ENCODE measurements around the gene CD82.

CD82 gene

DNA sequence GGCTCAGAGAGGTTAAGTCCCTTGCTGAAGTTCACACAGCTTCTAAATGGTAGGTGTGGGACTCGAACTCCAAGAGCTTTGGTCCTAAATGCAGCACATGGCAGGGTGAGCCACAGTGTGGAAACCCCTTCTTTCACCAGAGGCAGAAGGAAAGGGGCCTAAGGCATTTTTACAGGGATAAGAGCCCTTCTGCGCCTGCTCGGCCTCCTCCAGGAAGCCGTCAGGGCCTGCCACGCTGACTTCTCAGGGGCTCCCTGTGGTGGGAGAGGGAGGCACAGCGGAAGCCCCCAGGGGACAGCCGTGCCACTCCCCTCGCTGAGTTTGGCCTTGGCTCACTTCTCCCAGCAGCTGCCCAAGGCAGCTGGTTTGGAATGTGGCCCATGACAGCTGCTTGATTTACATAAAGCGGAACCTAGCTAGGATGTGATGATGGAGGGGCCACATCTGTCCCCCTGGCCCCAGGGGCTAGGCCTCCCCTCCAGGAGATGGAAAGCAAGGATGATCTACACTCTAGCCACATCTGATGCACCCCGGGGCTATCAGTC lies 35.4 kb downstream of the CD82 start:
- no peak for DNase-seq (ENCODE audit: low read depth in 3 of 3)

DNA sequence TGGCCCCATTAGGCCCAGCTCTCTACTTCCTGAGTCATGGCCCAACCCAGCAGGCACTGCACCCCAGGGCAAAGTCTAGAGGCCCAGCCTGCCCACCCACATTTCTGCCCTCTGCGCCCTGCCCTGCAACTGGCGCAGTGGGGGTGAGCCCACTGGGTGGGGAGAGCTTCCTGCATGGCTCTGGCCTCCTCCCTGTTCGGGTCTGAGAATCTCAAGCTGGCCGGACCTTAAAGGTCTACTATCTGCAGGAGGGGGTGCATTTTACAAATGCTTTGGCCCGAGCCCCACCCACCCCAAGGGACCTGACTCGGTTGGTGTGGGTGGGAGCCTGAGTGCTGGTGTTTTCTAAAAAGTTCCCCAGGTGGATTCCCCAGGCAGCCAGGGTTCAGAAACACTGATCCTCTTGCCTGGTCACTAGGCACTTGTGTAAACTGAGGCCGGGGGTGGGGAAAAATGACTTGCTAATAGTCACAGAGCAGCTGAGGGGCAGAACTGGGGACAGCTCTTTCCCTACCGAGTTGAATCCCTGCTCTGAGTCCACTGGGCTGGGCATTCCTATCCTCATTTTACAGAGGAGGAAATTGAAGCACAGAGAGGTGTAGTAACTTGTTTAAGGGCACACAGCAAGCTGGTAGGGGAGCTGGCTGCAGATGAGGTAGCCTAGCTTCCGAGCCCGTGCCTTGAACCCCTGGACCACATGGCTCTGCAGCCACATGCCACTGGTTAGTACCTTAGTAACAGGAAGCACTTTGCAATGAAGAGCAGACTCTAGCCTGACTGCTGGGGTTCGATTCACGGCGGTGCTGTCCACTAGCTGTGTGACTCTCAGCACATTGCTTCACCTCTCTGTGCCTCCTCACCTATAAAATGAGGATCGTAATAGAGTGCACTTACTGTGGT lies 36.3 kb downstream of the CD82 start:
- peak in 1 of 3 experiments; percentile 30 for DNase-seq (ENCODE audit: low read depth in 3 of 3)

DNA sequence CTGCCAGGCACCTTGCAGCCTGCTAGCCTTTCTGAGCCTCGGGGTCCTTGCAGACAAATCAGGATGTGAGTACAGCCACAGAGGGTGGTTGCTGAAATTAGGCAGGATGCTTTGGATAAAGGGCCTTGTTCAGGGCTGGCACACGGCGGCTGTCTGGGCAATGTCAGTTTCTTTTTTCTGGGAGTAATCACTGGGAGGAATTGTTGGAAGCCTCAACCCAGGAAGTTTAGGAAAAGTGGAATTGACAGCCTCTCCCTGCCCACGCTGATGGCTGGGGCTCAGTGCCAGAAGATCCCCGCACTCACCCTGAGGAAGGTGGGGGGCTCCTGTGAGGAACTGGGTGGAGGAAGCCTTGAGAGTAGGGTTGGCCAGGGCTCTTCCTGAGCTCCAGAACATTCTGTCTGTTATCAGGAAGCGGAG lies 37.4 kb downstream of the CD82 start:
- DNase-seq (ENCODE audit: low read depth in 3 of 3), result no peak

DNA sequence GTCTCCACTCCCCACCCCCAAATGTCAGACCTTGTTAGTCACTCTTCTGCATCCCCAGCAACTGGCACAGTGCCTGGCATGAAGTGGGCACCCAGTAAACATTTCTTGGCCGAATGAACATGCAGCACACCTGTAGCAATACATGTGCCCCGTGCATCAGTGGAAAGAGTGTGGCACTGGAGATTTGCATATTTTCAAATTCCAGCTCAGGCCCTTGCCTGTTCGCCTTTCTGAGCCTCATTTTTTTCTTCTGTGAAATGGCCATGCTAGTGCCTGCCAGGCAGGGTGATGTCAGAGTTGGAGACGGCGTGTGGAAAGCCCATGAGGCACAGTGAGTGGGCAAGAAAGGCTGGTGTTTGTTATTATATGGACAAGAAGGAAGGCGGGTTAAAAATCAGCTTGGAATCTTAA lies 38.7 kb downstream of the CD82 start:
- no peak for DNase-seq (ENCODE audit: low read depth in 3 of 3)

DNA sequence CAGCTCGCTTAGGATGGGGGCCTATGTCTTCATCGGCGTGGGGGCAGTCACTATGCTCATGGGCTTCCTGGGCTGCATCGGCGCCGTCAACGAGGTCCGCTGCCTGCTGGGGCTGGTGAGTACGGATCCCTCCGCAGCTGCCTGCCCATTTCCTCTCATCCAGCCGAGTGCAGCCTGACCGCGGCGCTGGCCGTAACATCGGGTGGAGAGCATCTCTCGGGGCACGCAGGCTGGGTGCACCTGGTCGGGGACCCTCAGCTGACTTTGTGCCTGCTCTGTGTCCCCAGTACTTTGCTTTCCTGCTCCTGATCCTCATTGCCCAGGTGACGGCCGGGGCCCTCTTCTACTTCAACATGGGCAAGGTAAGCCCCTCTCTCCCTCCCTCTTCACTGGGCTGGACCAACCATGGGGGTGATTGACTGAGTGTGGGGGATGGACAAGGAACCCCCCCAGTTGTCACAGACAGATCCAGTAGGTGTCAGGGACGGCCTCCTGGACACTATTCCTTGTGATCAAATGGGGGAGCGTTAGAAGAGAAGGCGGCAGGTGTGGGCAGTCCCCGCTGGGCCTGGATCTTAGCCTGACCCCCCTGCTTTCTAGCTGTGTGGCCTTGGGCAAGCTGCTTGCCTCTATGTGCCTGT lies 39.7 kb downstream of the CD82 start:
- no peak for DNase-seq (ENCODE audit: low read depth in 3 of 3)

DNA sequence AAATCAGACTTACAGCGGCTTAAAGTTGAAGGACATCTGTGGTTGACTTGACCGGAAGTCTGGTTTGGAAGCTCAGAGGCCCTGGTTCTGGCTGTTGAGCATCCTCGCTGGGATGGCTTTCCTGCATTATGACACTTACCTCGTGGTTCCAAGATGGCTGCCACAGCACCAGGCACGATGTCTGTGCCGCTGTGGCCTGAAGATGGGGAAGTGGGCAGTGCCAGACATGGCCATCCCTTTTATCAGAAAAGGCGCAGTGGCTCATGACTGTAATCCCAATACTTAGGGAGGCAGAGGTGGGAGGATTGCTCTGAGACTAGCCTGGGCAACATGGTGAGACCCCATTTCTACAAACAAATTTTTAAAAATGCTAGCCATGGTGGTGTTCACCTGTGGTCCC lies 40.5 kb downstream of the CD82 start:
- no peak for DNase-seq (ENCODE audit: low read depth in 3 of 3)

DNA sequence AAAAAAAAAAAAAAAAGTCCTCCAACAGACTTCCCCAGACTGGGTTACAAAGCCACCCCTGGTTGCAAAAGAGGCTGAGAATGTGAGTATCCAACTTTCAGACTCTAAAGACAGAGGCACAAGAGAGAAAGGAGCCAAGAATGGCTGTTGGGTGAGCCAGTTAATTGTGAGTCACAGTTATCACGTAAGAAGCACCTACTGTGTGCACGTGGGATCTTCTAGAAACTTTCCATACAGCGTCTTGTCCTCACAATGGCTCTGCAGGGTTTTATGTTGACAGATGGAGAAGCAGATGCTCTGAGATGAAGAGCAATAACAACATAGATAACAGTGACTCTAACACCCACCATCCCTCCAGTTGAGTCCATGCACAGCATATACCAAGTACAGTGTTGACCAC lies 41.0 kb downstream of the CD82 start:
- DNase-seq (ENCODE audit: low read depth in 3 of 3), result no peak

DNA sequence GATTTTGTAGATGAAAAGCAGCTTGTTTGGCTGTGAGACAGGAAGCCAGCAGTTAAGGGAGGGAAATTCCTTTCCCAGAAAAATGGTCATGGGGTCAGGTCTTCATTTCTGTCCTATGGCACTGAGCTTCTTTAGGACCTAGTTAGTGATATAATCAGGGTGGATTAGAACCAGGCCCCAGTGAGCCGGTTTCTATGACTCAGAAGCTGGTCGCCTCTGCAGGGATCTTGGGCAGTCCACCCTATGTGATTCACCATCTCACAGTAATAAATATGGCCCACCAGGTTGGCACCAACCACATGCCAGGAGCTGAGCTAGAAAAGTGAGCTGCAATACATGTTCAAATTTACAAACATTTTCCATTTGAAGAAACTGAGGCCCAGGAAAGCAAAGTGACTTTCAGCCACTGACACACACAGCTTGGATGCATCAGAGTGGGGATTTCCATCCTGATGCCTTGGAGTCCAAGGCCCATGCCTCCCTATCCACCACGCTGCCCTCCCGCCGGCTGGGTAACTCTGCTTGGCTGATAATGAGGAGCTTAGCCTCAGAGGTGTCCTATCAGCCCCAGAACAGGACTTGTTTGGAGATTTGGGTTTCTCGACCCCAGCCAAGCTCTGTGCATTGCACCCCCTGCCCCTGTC lies 42.0 kb downstream of the CD82 start:
- DNase-seq (ENCODE audit: low read depth in 3 of 3), result peak in 1 of 3 experiments; percentile 32

DNA sequence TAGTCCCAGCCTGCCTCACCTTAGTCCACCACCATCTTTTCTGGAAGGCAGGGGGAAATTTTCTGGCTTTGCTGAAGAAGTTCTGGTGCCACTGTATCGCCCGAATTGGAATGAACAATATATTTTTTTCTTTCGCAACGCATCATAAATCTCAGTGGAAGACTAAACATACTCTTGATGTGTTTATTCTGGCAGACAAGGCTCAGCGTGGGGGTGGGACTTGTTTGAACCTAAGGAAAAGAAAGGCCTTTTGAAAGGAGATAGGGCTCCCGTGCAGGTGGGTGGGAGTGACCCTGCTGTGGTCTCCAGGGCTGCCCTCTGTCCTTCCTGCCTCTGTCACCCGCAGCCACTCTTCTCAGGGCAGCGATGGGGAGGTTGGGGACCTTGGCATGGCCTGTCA lies 42.5 kb downstream of the CD82 start:
- no peak for DNase-seq (ENCODE audit: low read depth in 3 of 3)

DNA sequence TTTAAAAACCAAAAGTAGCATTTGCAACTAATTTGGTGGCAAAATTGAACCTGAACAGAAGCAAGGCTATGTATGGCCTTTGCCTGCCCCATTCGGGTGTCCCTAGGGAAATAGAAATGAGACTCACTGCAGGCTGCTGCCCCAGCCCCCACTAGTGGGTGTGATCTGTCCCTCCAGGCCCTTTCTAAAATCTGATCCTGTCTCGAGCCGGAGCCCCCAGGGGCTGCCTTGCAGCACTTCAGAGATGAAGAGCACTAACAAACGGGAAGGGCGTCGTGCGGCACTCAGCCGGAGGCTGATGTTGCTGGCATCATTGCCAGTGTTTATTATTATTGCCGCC lies 43.2 kb downstream of the CD82 start:
- no peak for DNase-seq (ENCODE audit: low read depth in 3 of 3)

DNA sequence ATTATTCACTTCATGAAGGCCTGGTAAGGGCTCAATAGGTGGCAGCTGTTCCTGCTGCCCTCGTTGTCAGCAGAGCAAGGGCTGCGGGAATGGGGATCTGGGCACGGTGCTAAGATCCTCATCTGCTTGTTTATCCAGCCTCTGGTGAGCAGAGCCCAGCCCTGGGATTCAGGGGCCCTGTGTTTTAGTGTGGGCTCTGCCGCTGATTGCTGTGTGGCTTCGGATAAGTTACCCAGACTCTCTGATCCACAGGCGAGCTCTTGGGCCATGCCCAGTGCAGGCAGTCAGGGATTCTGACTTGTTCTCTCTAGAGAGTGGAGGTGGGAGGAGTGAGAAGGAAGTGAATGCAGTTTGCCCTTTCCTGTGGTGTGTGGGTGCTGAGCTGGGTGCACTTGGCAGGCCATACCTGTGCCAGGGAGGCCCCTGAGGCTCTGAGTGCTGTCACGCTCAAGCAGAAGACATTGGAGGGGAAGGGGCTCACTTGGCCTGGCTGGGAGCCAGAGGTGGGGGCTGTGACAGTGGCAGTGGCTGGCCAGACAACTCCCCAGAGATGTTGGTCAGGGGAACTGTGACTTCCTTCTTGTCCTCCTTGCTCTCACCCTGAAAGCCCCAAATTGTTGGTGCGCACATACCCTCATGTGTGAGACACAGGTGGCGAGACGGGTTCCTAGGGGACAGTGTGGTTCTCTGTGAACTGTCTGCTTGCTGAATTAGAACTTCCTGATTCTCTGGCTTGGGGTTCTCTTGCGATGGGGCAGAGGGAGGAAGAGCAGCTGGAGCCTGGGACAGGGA lies 43.7 kb downstream of the CD82 start:
- DNase-seq (ENCODE audit: low read depth in 3 of 3), result no peak

DNA sequence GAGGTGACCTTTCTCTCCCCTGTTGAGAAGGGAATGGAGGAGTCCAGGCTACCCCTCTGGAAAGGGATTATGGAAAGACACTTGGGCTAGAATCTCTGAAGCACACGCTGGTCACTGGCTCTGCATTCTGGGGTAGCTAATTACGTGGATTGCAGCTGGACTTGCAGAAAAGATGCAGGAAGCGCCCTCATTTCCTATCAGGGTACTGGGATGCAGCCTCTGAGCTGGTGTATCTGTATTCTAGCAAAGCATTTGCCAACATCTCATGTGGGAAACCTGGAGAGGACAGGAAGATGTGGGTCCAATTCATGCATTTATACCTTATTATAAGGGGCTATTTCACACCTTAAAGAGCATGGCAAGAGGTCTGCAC lies 44.3 kb downstream of the CD82 start:
- DNase-seq (ENCODE audit: low read depth in 3 of 3), result no peak

DNA sequence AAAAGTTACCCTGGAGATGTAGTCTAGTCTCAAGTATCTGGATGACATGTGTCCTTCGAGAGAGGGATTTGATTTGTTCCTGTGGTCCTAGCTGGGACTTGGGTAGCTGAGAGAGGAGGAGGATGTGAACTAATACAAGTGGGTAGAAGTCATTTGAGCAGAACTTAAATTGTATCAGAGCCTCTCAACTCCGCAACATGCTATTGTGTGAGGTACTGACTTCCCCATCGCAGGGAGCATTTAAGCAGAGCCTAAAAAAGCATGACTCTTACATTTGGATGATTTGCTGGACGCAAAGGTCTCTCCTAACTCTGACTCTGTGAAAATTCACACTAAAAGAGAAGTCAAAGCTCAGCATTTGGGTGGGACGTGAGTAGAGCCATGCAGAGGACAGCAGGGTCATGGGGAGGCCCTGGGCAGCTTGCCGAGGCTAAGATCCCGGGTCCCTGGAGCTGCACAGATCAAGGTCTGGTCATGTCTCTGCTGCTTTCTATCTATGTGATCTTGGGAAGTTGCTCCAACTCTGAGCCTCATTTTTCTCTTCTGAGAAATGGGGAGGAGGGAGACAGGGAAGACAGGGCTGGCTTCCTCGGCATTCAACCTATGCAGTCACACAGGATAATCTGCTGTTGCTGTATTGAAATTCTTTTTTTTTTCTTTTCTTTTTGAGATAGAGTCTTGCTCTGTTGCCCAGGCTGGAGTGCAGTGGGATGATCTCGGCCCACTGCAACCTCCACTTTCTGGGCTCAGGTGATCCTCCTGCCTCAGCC lies 44.9 kb downstream of the CD82 start:
- DNase-seq (ENCODE audit: low read depth in 3 of 3), result no peak

DNA sequence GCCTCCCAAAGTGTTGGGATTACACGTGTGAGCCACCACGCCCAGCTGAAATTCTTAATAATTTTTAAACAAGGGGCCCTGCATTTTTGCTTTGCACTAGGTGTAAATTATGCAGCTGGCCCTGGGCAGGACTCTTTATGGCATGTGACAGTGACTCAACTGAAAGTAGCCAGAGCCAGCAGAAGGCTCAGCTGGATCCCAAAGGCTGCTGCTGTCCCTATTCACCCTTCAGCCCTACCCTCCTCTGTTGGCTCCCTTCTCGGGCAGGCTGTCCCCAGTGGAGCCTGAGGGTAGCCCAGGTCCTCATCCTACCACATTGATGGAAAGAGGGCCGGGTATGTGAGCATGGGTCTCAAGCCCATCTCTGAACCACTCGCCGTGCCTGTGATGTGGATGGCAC lies 45.6 kb downstream of the CD82 start:
- no peak for DNase-seq (ENCODE audit: low read depth in 3 of 3)

DNA sequence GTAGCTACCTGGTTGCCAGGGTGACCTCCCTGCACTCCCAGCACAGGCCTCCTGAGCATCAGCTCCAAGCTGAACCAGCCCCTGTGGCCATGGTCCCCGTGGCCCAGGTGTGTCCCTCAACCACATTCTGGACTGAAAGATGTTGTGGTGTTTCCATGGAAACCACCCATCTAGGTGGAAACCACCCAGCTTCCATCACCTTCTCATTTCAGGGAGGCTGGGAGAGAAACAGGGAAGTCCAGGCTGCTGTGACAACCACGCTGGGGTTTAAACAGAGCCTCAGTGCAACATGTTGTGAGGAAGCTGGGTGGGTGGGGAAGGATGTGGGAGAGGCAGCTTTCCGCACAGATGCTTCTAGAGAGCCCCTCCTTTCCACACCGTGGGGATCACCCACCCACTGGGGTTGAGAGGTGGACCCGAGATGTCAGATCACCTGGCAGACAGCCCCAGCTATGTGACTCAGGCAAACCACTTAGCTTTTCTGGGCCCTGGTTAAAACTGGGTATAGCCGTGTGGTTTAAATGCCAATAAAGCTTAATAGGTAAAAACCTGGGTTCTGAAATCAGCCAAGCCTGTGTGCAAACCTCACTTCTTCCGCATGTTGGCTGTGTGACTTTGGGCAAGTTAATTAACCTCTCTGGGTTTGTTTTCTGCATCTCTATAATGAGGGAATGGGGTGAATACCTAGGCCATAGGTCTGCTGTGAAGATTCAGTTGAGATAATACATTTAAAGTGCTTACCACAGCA lies 46.4 kb downstream of the CD82 start:
- peak in 2 of 3 experiments; percentile 37 to 67 for DNase-seq (ENCODE audit: low read depth in 3 of 3)

DNA sequence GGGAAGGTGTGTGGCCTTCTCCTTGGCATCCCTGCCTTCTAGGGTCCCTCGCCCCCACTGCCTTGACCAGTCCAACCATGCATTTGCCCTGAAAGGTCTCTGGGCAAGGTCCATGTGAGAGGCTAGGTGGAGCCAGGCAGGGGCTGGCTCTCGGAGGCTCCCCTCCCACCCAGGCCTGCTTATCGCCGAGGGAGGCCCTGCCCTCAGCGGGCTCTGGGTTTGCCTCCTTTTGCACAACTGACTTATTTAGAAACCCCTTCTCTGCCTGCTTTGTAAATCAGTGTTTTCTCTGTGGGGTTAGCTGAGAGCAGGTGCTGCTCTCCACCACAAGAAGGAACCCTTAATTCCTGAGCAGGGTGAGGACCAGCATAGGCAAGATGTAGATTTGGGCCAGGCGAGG lies 47.7 kb downstream of the CD82 start:
- no peak for DNase-seq (ENCODE audit: low read depth in 3 of 3)

DNA sequence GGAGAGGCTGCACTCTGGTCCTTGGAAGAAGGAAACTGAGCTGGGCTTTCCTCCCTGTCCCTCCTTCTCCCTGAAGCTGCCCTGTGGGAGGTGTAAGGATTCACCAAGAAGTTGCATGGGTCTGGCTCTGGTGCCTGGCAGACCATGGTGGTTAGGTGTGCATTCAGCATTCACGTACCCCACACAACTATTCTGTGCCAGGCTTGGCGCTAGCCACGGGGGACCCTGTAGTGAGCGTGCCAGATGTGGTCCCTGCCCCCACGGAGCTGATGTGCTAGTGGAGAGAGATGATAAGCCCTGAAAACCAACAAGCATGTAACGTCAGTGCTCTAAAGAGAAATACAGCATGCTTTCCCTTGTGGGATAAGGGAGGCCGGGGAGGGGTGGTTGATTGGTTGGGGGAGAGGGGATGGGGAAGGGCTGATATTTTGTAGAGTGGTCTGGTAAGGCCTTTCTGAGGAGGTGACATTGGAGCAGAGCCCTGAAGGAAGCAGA lies 48.9 kb downstream of the CD82 start:
- DNase-seq (ENCODE audit: low read depth in 3 of 3), result no peak

DNA sequence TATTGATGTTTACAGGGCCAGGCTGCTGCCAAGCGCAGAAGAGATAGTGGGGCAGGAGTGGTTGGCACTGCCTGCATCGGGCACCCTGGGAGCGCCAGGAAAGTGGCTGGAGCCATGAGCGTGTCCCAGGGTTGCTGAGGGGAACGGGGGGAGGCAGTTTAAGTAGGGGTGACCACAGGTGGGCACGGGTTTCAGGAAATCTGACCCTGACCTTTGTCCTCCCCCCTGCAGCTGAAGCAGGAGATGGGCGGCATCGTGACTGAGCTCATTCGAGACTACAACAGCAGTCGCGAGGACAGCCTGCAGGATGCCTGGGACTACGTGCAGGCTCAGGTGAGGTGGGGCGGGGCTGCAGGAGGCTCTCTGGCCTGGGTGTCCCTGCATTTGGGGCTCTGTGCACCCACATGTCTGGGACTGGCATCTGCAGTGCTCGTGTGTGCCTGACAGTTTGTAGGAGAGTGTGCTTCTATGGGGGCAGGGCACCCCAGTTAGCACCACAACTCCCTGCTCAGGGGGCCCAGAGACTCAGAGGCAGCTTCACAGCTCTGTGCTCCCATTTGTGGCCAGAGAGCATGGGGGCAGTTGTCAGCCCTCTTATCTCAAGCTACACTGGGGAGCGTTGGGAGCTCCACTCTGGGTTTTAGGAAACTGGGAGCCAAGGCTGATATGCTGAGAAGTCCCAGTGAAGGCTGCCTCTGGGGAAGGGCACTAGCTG lies 49.7 kb downstream of the CD82 start:
- no peak for DNase-seq (ENCODE audit: low read depth in 3 of 3)

All from stimulated activated CD4-positive, alpha-beta T cell treated with anti-CD3 and anti-CD28 coated beads, TNF-alpha, amount 100 ng/mL, for 24 hours (primary cell).